Calu3 (cell line): ENCODE data around the gene MYO1C. TPM values are rescaled to one million over a fixed set of nuclear protein-coding genes. Genes with fewer than 3 reads are reported as not detected.

Source experiments
- BruUV-seq: library from RNA; stranded (reverse); fragments of 400-500 nt; replicated peaks from 2 replicates; lab custom pipeline; 2021; lab: Mats Ljungman, UMichigan
- CTCF ChIA-PET: fragments of 300-600 bp; sonication (Branson Sonifier 250); formaldehyde crosslinking; loops from one replicate; lab custom pipeline; 2022; ENCODE audit warnings: antibody characterized with exemption; lab: Charles Lee
- DNase-seq: peaks from one replicate; pipeline ENCODE4 v3.0.0; 2022
- H3K27ac Mint-ChIP-seq: one replicate; pipeline ENCODE4 v1.8.0; 2022; ENCODE audit warnings: mixed read lengths; ENCODE audit not compliant: unreplicated experiment
- H3K27me3 Mint-ChIP-seq: one replicate; pipeline ENCODE4 v1.8.0; 2022; ENCODE audit warnings: mixed read lengths; ENCODE audit not compliant: unreplicated experiment
- H3K36me3 Mint-ChIP-seq: one replicate; pipeline ENCODE4 v1.8.0; 2022; ENCODE audit warnings: mild to moderate bottlenecking, moderate library complexity, mixed read lengths; ENCODE audit not compliant: insufficient read depth, unreplicated experiment
- H3K4me1 Mint-ChIP-seq: one replicate; pipeline ENCODE4 v1.8.0; 2022; ENCODE audit warnings: mild to moderate bottlenecking, low read depth, mixed read lengths; ENCODE audit not compliant: unreplicated experiment
- H3K4me3 Mint-ChIP-seq: one replicate; pipeline ENCODE4 v1.8.0; 2022; ENCODE audit warnings: mild to moderate bottlenecking, low read depth, moderate library complexity, mixed read lengths; ENCODE audit not compliant: unreplicated experiment
- H3K9me3 Mint-ChIP-seq: one replicate; pipeline ENCODE4 v1.8.0; 2022; ENCODE audit warnings: low read depth, mixed read lengths; ENCODE audit not compliant: unreplicated experiment
- intact Hi-C: fragments of 100-400 bp; cut with micrococcal nuclease; formaldehyde crosslinking; loops from one replicate; pipeline ENCODE4 v1.10.0; 2022; ENCODE audit not compliant: unreplicated experiment
- total RNA-seq: library from RNA; stranded (reverse); gene quantifications from 2 replicates; pipeline ENCODE4 v1.2.3, GENCODE V29; 2022
- TF ChIP-seq, protein P1 (sequence below): fragments of 200-600 bp; IDR thresholded peaks from one replicate; pipeline ENCODE4 v1.8.0; 2022; ENCODE audit warnings: antibody characterized with exemption; ENCODE audit not compliant: unreplicated experiment

MYO1C gene
- total RNA-seq, 1 experiment from 2014 or later: 117 TPM

DNA sequence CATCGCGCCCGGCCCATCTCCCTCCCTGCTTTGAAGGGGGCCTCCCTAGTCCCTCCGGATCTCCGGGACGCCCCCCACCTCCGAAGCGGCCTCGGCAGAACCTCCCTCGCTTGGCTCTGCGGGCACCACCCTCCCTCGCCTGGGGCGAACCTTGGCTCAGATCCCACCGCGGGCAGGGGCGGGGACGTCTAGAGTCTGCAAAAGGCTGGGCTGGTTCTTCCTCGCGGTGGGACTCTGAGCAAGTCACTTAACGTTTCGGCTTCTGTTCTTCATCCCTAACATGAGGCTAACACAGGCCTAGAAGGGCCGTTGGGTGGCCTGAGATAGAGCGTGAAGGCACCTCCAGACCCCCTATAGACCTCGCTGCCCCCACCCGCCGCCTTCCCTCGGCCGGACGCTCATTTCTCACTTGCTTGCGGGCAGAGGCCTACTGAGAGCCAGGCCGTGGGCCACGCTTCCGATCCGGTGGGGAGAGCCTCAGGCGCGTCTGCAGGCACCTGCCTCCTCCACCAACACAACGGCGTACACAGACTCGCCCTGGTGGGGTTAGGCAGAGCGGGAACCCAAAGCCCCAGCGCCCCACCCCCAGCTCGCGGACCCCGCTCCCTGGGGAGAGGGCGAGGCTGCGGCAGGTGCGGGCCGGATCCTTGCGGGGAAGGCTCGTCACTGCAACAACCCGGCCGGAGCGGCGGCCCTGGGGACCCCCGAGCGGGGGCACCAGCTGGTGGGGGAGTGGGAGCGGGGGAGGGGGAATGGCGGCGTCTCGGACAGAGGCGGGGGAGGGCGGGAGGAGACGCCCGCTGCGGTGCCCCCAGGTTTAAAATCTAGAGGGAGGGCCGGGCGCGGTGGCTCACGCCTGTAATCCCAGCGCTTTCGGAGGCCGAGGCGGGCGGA is 5.4 kb downstream of the MYO1C start:
- TF ChIP-seq, protein P1, sequence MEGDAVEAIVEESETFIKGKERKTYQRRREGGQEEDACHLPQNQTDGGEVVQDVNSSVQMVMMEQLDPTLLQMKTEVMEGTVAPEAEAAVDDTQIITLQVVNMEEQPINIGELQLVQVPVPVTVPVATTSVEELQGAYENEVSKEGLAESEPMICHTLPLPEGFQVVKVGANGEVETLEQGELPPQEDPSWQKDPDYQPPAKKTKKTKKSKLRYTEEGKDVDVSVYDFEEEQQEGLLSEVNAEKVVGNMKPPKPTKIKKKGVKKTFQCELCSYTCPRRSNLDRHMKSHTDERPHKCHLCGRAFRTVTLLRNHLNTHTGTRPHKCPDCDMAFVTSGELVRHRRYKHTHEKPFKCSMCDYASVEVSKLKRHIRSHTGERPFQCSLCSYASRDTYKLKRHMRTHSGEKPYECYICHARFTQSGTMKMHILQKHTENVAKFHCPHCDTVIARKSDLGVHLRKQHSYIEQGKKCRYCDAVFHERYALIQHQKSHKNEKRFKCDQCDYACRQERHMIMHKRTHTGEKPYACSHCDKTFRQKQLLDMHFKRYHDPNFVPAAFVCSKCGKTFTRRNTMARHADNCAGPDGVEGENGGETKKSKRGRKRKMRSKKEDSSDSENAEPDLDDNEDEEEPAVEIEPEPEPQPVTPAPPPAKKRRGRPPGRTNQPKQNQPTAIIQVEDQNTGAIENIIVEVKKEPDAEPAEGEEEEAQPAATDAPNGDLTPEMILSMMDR: no peak
- CTCF ChIA-PET: no interaction called here
- Mint-ChIP-seq H3K4me1 (peaks cover 9% of the 10 kb centered on the region), H3K4me3 (peak overlapping the region; percentile 73), H3K36me3 (peaks cover 65% of the 10 kb centered on the region), H3K27me3 (no peaks in the 10 kb centered on the region), H3K27ac (peak overlapping the region; percentile 78), H3K9me3 (no peaks in the 10 kb centered on the region)
- BruUV-seq: no TSS peak
- peak; percentile 87 for DNase-seq
- intact Hi-C loops: no loop called here

DNA sequence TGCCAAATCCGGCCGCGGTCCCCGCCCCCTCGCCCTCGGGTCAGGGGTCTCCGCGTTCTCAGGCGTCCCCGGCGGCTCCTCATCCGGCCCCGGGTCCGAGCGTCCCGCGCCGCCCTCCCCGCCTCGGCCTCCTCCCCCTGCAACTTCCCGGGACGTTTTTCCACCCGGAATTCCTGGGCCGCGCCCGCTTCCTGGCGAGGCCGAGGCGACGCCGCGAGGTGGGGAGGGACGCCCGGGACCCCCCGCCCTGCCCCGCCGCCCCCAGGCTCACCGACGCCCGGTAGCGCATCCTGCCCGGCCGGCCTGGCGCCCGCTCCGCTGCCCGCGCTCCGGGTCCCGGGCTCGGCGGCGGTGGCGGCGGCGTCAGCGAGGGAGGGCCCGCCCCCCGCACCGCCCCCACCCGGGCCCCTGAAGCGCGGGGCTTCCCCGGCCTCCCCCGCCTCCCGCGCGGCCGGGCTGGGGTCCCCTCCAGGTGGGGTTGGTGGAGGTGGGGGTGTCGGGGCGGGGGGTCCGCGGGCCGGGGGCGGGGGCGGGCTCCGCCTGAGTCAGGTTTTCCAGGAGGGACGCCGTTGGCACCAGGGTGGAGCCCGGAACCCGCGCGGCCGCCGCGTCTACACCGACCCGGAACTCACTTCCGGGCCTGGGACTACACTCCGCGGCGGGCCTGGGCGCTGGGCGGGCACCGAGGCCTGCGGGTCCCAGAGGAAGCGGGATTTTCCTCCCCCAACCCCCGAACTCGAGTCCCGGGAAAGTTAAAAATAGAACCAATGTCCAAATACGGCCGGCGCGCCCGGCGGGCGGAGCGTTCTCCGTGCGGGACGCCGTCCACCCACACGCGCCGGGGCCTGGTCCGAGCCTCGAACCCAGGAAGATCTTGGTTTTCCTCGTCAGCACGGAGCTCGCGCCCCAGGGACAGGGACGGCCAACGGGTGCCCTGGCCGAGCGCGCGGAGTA is 6.8 kb downstream of the MYO1C start:
- TSS peak; percentile 65 for BruUV-seq
- Mint-ChIP-seq H3K4me1 (peaks cover 7% of the 10 kb centered on the region), H3K27ac (no peak overlapping the region), H3K27me3 (no peaks in the 10 kb centered on the region), H3K36me3 (peaks cover 68% of the 10 kb centered on the region), H3K4me3 (peak overlapping the region; percentile 73), H3K9me3 (no peaks in the 10 kb centered on the region)
- intact Hi-C loops: no loop called here
- TF ChIP-seq, protein P1: no peak
- DNase-seq: peak; percentile 63
- CTCF ChIA-PET: interaction anchor here (0.9 kb wide), 1 partner anchor 120 kb away, joined by 4 read pairs; no protein-coding TSS in a partner anchor

DNA sequence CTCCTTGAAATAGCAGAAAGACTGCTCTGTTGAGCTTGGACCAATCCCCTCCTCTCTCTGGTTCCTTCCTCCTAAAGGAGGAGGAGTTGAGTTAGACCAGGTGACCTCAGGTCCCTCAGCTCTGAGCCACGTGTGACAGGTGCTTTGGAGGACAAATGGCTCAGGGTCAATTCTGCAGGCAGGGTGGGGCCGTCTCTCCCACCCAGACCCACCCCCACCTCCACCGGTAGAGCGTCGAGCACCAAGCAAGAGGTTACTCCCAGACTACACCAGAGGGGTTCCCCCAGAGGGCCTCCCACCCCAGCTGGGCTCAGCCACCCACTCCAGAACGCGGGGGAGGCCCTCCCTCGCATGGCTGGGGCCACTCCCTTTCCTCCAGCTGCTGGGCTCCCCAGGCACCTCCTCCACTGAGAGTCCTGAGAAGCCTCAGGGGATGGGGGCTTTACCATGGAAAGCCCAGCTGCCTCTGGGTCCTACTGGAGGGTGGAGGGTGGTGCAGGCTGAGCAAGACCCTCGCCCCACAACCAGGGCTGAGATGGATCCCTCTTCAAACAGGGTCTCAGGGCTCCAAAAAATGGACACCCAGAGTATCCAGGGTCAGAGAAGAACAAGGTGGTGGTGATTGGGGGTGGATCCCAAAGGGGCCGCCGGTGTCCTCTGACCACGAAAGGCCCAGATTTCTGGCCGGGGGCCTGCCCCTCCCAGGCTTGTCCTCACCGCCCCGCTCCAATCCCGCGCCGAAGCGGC is 7.6 kb downstream of the MYO1C start:
- BruUV-seq: no TSS peak
- CTCF ChIA-PET: interaction anchor here (0.6 to 0.9 kb wide), 2 partner anchors 13 to 120 kb away, joined by 3 to 4 read pairs; no protein-coding TSS in a partner anchor
- TF ChIP-seq, protein P1: no peak
- Mint-ChIP-seq H3K36me3 (peaks cover 66% of the 10 kb centered on the region), H3K4me3 (peak overlapping the region; percentile 58), H3K9me3 (no peaks in the 10 kb centered on the region), H3K27ac (peak overlapping the region; percentile 81), H3K27me3 (no peaks in the 10 kb centered on the region), H3K4me1 (no peaks in the 10 kb centered on the region)
- peak; percentile 41 for DNase-seq
- intact Hi-C loops: no loop called here
